ENCODE results near the gene MBD5. TPM values are rescaled to one million over a fixed set of nuclear protein-coding genes. Genes with fewer than 3 reads are reported as not detected.

The MBD5 gene
- polyA plus RNA-seq, 2 donors, result 2.9 to 5.0 TPM

DNA sequence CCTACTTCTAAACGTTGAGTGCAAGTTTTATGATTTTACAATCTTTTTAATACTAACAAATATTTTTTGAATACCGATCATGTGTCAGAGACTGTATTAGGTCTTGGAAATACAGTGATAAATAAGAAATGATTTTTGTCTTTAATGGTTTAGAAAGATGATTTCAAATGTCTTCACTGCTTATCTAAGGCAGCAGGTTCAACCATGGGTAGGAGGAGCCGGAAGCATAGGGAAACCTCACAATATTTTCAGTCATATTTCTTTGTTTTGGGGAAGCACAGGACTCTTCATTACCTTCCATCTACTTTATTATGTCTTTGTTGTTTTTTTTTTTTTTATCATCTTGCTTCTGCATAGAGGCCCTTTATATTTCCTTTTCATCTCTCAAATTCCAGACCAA, 458.5 kb downstream of the MBD5 start:
- 81% methylated on average over 3 of the region's 3 CpGs for WGBS, 2 donors
- no peak overlapping the region for H3K27ac ChIP-seq (ENCODE audit: low read depth in 2 of 2, low read length in 1 of 2)
- no peaks in the 10 kb centered on the region for H3K27me3 ChIP-seq (ENCODE audit: control insufficient read depth in 1 of 2, insufficient read depth in 2 of 2, low read length in 2 of 2)
- H3K9me3 ChIP-seq (ENCODE audit: control insufficient read depth in 2 of 2, insufficient read depth in 1 of 2, low read depth in 1 of 2, low read length in 1 of 2), result no peaks in the 10 kb centered on the region
- H3K4me1 ChIP-seq (ENCODE audit: control insufficient read depth in 2 of 2, insufficient read depth in 2 of 2, low read length in 1 of 2), result no peaks in the 10 kb centered on the region
- H3K36me3 ChIP-seq (ENCODE audit: control insufficient read depth in 2 of 2, insufficient read depth in 2 of 2, low read length in 1 of 2), result no peaks in the 10 kb centered on the region
- no peak overlapping the region for H3K4me3 ChIP-seq (ENCODE audit: low read depth in 1 of 2, low read length in 2 of 2)

DNA sequence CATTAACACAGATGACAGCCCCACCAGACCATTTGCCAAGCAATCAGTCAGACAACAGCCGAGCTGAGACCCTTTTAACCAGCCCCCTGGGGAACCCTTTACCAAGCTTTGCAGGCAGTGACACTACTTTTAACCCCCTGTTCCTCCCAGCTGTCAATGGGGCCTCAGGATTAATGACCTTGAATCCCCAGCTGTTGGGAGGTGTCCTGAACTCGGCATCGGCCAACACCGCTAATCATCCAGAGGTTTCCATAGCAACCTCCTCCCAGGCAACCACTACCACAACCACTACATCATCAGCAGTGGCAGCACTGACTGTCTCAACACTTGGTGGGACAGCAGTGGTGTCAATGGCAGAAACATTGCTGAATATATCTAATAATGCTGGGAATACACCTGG, 462.8 kb downstream of the MBD5 start:
- Histone ChIP-seq H3K27ac (ENCODE audit: low read depth in 2 of 2, low read length in 1 of 2) (no peak overlapping the region), H3K4me1 (ENCODE audit: control insufficient read depth in 2 of 2, insufficient read depth in 2 of 2, low read length in 1 of 2) (no peaks in the 10 kb centered on the region), H3K4me3 (ENCODE audit: low read depth in 1 of 2, low read length in 2 of 2) (no peak overlapping the region), H3K36me3 (ENCODE audit: control insufficient read depth in 2 of 2, insufficient read depth in 2 of 2, low read length in 1 of 2) (no peaks in the 10 kb centered on the region), H3K27me3 (ENCODE audit: control insufficient read depth in 1 of 2, insufficient read depth in 2 of 2, low read length in 2 of 2) (no peaks in the 10 kb centered on the region), H3K9me3 (ENCODE audit: control insufficient read depth in 2 of 2, insufficient read depth in 1 of 2, low read depth in 1 of 2, low read length in 1 of 2) (no peaks in the 10 kb centered on the region)
- WGBS, 2 donors, result 45 to 55% methylated on average over 4 of the region's 4 CpGs

DNA sequence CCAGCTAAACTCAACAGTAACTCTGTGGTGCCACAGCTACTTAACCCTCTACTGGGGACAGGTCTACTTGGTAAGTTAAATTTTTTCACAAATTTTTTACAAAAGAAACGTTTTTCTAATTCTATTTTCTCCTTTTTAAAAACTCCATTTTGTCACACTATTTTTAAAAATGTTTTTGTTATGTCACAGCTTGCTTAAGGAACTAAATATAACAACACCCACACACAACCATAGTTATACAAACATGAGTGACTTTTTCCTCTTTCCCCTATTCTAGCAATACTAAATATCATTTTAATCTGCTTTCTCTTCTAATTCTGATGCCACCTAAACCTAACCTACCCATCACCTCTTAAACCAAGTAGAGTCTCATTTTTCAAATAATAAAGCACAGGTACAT, 463.2 kb downstream of the MBD5 start:
- H3K4me3 ChIP-seq (ENCODE audit: low read depth in 1 of 2, low read length in 2 of 2), result no peak overlapping the region
- no peaks in the 10 kb centered on the region for H3K27me3 ChIP-seq (ENCODE audit: control insufficient read depth in 1 of 2, insufficient read depth in 2 of 2, low read length in 2 of 2)
- no peak overlapping the region for H3K27ac ChIP-seq (ENCODE audit: low read depth in 2 of 2, low read length in 1 of 2)
- no peaks in the 10 kb centered on the region for H3K9me3 ChIP-seq (ENCODE audit: control insufficient read depth in 2 of 2, insufficient read depth in 1 of 2, low read depth in 1 of 2, low read length in 1 of 2)
- H3K36me3 ChIP-seq (ENCODE audit: control insufficient read depth in 2 of 2, insufficient read depth in 2 of 2, low read length in 1 of 2), result no peaks in the 10 kb centered on the region
- 36 to 50% methylated on average over 1 of the region's 1 CpG for WGBS, 2 donors
- H3K4me1 ChIP-seq (ENCODE audit: control insufficient read depth in 2 of 2, insufficient read depth in 2 of 2, low read length in 1 of 2), result no peaks in the 10 kb centered on the region

DNA sequence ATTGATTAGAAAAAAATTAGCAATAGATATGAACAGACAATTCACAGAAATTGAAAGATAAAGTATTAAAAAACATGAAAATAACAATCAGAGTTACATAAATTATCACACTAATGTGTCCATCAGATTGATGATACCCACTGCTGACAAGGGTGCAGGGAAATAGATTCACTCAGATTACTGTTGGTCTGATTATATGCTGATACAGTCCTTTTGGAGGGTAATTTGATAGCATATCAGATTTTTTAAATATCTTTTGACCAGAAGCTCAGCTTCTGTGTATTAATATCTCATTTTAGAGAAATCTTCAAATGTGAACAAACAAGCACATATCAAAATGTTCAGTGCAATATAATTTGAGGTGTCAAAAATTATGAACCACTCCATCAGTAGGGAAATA, 465.8 kb downstream of the MBD5 start:
- Histone ChIP-seq H3K4me1 (ENCODE audit: control insufficient read depth in 2 of 2, insufficient read depth in 2 of 2, low read length in 1 of 2) (no peaks in the 10 kb centered on the region), H3K4me3 (ENCODE audit: low read depth in 1 of 2, low read length in 2 of 2) (no peak overlapping the region), H3K9me3 (ENCODE audit: control insufficient read depth in 2 of 2, insufficient read depth in 1 of 2, low read depth in 1 of 2, low read length in 1 of 2) (no peaks in the 10 kb centered on the region), H3K36me3 (ENCODE audit: control insufficient read depth in 2 of 2, insufficient read depth in 2 of 2, low read length in 1 of 2) (peaks cover 0 to 5% of the 10 kb centered on the region in 2 donors), H3K27me3 (ENCODE audit: control insufficient read depth in 1 of 2, insufficient read depth in 2 of 2, low read length in 2 of 2) (no peaks in the 10 kb centered on the region), H3K27ac (ENCODE audit: low read depth in 2 of 2, low read length in 1 of 2) (no peak overlapping the region)

DNA sequence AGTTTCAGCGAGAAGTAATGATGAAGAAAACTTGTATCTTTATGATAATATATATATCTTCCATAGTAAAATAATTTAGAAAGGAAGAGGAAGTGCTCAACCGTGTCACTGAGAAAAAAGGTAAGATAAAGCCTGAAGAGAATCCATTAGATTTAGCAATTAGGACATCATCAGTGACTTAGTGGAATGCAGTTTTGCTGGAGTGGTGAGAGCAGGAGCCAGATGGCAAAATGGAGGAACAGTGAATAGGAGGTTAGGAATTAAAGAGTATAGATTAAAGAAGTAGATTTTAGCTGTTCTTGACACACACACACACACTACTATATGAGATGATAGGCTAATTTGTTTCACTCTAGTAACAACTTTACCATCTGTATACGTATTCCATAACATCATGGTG, 466.5 kb downstream of the MBD5 start:
- H3K4me1 ChIP-seq (ENCODE audit: control insufficient read depth in 2 of 2, insufficient read depth in 2 of 2, low read length in 1 of 2), result no peaks in the 10 kb centered on the region
- peaks cover 0 to 5% of the 10 kb centered on the region in 2 donors for H3K36me3 ChIP-seq (ENCODE audit: control insufficient read depth in 2 of 2, insufficient read depth in 2 of 2, low read length in 1 of 2)
- 87 to 94% methylated on average over 3 of the region's 3 CpGs for WGBS, 2 donors
- no peak overlapping the region for H3K27ac ChIP-seq (ENCODE audit: low read depth in 2 of 2, low read length in 1 of 2)
- no peak overlapping the region for H3K4me3 ChIP-seq (ENCODE audit: low read depth in 1 of 2, low read length in 2 of 2)
- no peaks in the 10 kb centered on the region for H3K27me3 ChIP-seq (ENCODE audit: control insufficient read depth in 1 of 2, insufficient read depth in 2 of 2, low read length in 2 of 2)
- H3K9me3 ChIP-seq (ENCODE audit: control insufficient read depth in 2 of 2, insufficient read depth in 1 of 2, low read depth in 1 of 2, low read length in 1 of 2), result no peaks in the 10 kb centered on the region

DNA sequence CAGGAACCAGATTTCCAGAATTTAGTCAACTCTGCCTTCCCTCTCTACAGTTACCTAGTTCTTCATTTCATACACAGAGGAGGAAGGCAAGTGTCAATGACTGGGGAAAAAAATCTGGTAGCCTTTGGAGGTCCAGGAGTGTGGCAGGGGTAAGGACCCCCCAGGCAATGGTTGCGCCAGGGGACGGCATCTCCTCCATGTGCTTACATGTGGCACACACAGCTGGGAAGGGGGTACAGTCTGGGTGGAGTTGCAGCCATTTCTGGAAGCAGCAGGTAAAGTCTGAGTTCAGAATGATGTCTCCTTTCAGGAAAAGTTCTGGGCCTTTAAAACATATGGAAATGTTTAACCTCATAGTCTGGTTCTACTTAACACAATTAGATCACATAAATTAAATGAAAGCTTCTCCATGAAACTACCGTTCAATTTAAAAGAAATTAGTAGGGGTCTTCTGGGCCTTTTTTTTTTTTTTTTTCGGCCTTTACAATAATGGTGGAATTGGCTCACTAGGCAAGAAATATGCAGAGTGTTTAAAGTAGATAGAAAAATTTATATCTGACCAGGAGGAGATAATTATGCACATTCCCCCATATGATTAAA, 470.0 kb downstream of the MBD5 start:
- H3K4me3 ChIP-seq (ENCODE audit: low read depth in 1 of 2, low read length in 2 of 2), result no peak overlapping the region
- no peaks in the 10 kb centered on the region for H3K9me3 ChIP-seq (ENCODE audit: control insufficient read depth in 2 of 2, insufficient read depth in 1 of 2, low read depth in 1 of 2, low read length in 1 of 2)
- 95 to 96% methylated on average over 4 of the region's 4 CpGs for WGBS, 2 donors
- no peak overlapping the region for H3K27ac ChIP-seq (ENCODE audit: low read depth in 2 of 2, low read length in 1 of 2)
- H3K4me1 ChIP-seq (ENCODE audit: control insufficient read depth in 2 of 2, insufficient read depth in 2 of 2, low read length in 1 of 2), result no peaks in the 10 kb centered on the region
- H3K27me3 ChIP-seq (ENCODE audit: control insufficient read depth in 1 of 2, insufficient read depth in 2 of 2, low read length in 2 of 2), result no peaks in the 10 kb centered on the region
- H3K36me3 ChIP-seq (ENCODE audit: control insufficient read depth in 2 of 2, insufficient read depth in 2 of 2, low read length in 1 of 2), result peaks cover 0 to 5% of the 10 kb centered on the region in 2 donors

DNA sequence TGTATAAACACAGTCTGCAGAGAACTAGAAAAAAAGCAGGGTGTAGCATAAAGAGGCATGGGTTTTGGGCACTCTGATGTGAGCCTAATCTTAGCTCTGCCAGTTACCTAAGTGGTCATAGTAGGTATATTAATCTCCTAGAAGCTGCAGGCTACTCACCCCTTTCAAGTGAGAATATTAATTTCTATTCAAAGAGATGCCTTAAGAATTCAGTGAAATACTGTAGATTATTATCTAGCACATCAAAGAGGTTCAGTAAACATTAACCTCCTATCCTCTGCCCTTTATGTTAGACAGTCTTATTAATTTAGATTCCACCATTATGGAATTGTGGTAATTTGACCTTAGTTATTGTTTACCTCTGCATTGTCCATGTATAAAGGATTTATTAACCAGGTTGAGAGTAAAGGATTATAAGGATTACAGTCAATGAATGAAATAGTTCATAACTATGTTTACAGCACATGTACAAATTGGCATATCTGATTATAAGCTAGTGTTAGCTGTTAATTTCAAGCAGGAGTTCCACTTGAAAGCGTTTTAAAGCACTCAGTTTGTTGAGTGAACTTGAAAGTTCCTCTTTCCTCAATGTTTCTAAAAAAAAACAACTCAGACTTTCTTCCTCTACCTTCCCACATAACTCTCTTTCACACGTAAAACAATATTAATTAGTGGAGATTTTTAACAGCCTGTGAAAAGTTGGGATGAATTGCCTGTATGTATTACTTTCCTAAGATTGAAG, 473.1 kb downstream of the MBD5 start:
- no peaks in the 10 kb centered on the region for H3K27me3 ChIP-seq (ENCODE audit: control insufficient read depth in 1 of 2, insufficient read depth in 2 of 2, low read length in 2 of 2)
- no peak overlapping the region for H3K27ac ChIP-seq (ENCODE audit: low read depth in 2 of 2, low read length in 1 of 2)
- H3K36me3 ChIP-seq (ENCODE audit: control insufficient read depth in 2 of 2, insufficient read depth in 2 of 2, low read length in 1 of 2), result peaks cover 0 to 5% of the 10 kb centered on the region in 2 donors
- 77 to 81% methylated on average over 2 of the region's 2 CpGs for WGBS, 2 donors
- H3K4me1 ChIP-seq (ENCODE audit: control insufficient read depth in 2 of 2, insufficient read depth in 2 of 2, low read length in 1 of 2), result no peaks in the 10 kb centered on the region
- H3K9me3 ChIP-seq (ENCODE audit: control insufficient read depth in 2 of 2, insufficient read depth in 1 of 2, low read depth in 1 of 2, low read length in 1 of 2), result no peaks in the 10 kb centered on the region
- no peak overlapping the region for H3K4me3 ChIP-seq (ENCODE audit: low read depth in 1 of 2, low read length in 2 of 2)

DNA sequence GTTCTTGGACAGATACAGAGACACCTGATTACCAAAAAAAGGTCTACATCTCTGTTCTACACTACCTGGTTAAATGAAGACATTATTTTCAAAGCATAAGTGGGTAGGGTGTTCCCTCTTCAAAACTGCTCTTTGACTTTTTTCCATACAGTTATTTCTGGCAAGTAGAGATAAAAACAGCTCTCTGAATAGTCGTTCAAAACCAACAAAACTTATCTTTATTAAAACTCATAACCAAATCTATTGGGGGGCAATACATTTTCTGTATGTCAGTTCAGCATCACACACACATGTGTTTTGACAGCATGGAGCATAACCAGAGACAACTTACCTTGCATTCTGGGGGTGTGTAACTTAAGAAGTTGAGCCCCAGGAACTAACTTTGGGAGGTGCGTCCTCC, 474.7 kb downstream of the MBD5 start:
- H3K4me3 ChIP-seq (ENCODE audit: low read depth in 1 of 2, low read length in 2 of 2), result no peak overlapping the region
- no peaks in the 10 kb centered on the region for H3K27me3 ChIP-seq (ENCODE audit: control insufficient read depth in 1 of 2, insufficient read depth in 2 of 2, low read length in 2 of 2)
- H3K4me1 ChIP-seq (ENCODE audit: control insufficient read depth in 2 of 2, insufficient read depth in 2 of 2, low read length in 1 of 2), result no peaks in the 10 kb centered on the region
- H3K27ac ChIP-seq (ENCODE audit: low read depth in 2 of 2, low read length in 1 of 2), result no peak overlapping the region
- 77 to 79% methylated on average over 2 of the region's 2 CpGs for WGBS, 2 donors
- no peaks in the 10 kb centered on the region for H3K9me3 ChIP-seq (ENCODE audit: control insufficient read depth in 2 of 2, insufficient read depth in 1 of 2, low read depth in 1 of 2, low read length in 1 of 2)
- no peaks in the 10 kb centered on the region for H3K36me3 ChIP-seq (ENCODE audit: control insufficient read depth in 2 of 2, insufficient read depth in 2 of 2, low read length in 1 of 2)

DNA sequence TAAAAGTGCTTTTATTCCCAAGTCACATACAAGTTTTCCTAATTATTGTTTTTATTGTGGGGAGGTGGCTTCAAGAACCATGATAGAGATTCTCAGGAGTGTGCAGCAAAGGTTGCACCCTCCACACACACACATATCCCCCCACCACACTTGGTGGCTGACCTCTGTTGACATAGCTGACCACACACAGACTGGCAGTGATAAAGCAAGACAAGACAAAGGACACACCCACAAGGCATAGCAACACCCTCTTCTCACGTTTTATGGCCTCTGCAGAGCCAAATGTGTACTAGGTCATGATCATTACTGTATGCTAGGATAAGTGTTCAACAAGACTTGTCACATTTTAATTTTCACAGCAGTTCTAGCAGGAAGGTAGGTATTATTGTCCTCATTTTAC, 480.7 kb downstream of the MBD5 start:
- 33 to 43% methylated on average over 1 of the region's 1 CpG for WGBS, 2 donors
- Histone ChIP-seq H3K36me3 (ENCODE audit: control insufficient read depth in 2 of 2, insufficient read depth in 2 of 2, low read length in 1 of 2) (no peaks in the 10 kb centered on the region), H3K27ac (ENCODE audit: low read depth in 2 of 2, low read length in 1 of 2) (no peak overlapping the region), H3K27me3 (ENCODE audit: control insufficient read depth in 1 of 2, insufficient read depth in 2 of 2, low read length in 2 of 2) (no peaks in the 10 kb centered on the region), H3K9me3 (ENCODE audit: control insufficient read depth in 2 of 2, insufficient read depth in 1 of 2, low read depth in 1 of 2, low read length in 1 of 2) (no peaks in the 10 kb centered on the region), H3K4me1 (ENCODE audit: control insufficient read depth in 2 of 2, insufficient read depth in 2 of 2, low read length in 1 of 2) (no peaks in the 10 kb centered on the region), H3K4me3 (ENCODE audit: low read depth in 1 of 2, low read length in 2 of 2) (no peak overlapping the region)

DNA sequence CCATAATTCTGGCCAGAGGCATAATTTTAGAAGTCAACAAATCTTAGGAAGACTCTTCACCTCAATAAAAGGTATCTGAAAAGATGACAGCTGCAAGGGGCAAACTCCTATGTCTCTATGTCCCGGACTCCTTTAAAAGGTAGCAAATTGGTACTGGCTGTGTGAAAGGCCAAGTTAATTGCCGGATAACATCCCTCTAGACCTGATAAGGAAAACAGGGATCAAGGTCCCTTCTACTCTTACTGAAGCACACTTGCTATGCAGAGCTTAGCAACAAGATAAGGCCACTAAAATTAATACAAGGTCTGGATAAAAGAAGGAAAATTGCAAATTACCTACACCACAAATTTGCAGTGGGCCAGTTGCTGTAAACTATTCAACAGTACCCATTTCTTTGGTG, 482.6 kb downstream of the MBD5 start:
- Histone ChIP-seq H3K4me1 (ENCODE audit: control insufficient read depth in 2 of 2, insufficient read depth in 2 of 2, low read length in 1 of 2) (no peaks in the 10 kb centered on the region), H3K4me3 (ENCODE audit: low read depth in 1 of 2, low read length in 2 of 2) (no peak overlapping the region), H3K9me3 (ENCODE audit: control insufficient read depth in 2 of 2, insufficient read depth in 1 of 2, low read depth in 1 of 2, low read length in 1 of 2) (no peaks in the 10 kb centered on the region), H3K27ac (ENCODE audit: low read depth in 2 of 2, low read length in 1 of 2) (no peak overlapping the region), H3K36me3 (ENCODE audit: control insufficient read depth in 2 of 2, insufficient read depth in 2 of 2, low read length in 1 of 2) (no peaks in the 10 kb centered on the region), H3K27me3 (ENCODE audit: control insufficient read depth in 1 of 2, insufficient read depth in 2 of 2, low read length in 2 of 2) (no peaks in the 10 kb centered on the region)
- 76 to 95% methylated on average over 2 of the region's 2 CpGs for WGBS, 2 donors

Data from esophagus (tissue), 2 donors.